OCI-M2 (cell line): ENCODE data around the gene VDAC1.

Experiments used
- DNase-seq: peaks from one replicate; lab custom pipeline; 2025; ENCODE audit not compliant: unreplicated experiment; lab: John Stamatoyannopoulos, UW

Gene VDAC1

DNA sequence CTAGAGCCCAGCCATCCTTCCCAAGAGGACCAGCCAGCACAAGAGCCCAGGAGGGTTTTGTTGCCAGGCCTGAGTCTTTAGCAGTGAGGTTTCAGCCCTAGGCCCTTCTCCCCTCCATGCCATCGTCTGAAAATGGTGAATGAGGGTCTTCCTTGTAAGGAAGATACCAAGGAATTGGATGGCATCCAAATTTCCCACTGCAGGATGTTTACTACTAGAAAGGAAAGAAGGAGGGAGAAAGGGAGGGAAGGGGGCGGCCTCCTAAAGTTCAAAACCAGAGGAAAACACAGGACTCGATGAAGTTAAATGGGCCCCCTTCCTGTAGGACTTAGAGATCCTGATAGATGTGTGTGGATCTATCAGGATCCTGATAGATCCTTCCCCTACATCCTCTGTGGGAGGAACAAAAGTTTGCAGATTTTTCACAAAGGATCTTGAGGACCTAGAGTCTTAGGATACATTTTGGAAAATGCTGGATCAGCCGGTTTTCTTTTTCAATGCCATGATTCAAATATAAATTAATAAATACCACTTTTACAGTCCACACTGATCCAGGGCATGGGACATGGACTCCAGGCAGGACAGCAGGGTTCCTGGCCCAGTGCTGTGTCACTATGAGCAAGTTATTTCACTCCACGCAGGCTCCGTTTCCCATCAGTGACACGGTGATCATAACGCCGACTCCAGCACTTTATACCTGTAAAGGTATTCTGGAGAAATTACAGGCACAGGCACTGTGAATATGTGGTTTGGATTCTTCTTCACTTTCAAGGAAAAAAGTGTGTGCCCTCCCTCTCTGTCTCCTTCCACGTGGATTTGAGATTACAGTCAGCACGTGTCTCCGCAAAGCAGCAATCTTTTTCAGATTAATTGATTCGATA is 77.2 kb downstream of the VDAC1 start:
- DNase-seq: no peak

GRCh38 chr5:133926489-133927299 is 78.1 kb downstream of the VDAC1 start:
- DNase-seq: no peak

- no peak for DNase-seq
Observed at GRCh38 chr5:133925866-133926488, 78.8 kb downstream of the VDAC1 start.

- no peak for DNase-seq
Observed at GRCh38 chr5:133925269-133925668, 79.5 kb downstream of the VDAC1 start.

DNA sequence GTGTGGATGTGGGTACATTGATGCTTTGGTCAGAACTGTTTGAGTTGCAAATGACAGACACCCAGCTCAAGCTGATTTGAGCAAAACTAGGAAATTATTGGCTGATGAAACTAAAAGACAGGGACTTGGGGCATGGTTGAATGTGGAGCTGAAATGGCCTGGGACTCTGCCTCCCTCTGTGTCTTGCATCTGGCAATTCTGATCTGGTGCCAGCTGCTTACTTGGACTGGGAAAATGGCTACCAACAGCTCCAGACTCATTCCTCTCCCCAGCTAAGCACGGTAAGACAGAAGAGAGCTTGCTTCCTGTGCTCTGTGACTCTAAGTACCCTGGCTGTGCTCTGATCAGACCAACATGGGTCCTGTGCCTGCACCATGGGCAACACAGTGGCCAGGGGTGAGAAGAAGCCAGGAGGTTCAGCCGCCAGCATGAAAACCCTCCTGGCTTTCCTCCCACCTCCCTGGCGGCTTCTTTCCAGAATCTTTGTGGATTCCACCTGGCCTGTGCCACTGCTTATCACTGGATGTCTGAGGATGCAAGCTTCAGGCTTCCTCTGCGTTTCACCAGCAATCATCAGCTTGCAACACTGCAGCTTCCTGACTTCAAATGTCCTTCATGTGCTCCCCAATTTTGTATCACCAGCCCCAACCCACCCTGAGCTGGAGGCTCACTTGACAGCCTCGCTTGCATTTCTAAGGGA is 80.4 kb downstream of the VDAC1 start:
- no peak for DNase-seq

DNA sequence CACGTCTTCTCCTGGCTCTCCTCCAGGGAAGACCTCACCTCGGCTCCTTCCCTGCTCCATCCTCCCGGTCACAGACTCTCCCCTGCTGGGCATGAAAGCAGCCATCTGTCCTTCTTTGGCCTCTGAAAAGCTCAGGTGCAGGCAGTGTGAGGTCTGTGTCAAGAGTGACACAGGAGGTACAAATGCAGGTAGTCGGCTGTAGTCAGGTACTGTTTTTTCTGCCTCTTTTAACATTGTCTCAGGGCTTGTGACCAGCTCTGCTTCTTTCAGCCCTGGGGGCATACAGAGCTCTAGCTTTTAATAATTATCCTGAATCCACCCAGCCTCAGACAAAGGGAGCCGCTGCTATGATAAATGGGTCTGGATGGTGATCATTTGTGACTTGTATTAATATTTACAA is 82.8 kb downstream of the VDAC1 start:
- no peak for DNase-seq
